Activated T-helper 1 cell treated with Interleukin-2 at 50 U/mL for 16 hours (primary cell): ENCODE results near the gene PET117.
"Not testable (repeated sequence)": the region's sequence is repeated elsewhere in the genome, so short reads cannot be mapped to it uniquely, and the experiment has no call there.

Experiments used
- DNase-seq: peaks from one replicate; pipeline ENCODE4 v3.0.0-alpha.2; 2020; ENCODE audit warnings: low read depth

PET117 gene

GRCh38 chr20:18137412-18138265 lies at the start of gene PET117, which contains the start of gene KAT14:
Gene PET117 (plus strand): TSS chr20:18137863. CDS start chr20:18137956, 93 bp downstream.
Gene KAT14 (plus strand): TSS chr20:18137863. CDS start chr20:18142661, 4,798 bp downstream.
- DNase-seq, result peak; percentile 85

GRCh38 chr20:18088298-18088697 lies 49.4 kb upstream of the PET117 start:
- DNase-seq, result not testable (repeated sequence)

- not testable (repeated sequence) for DNase-seq
Measured at GRCh38 chr20:18088841-18089240, 48.8 kb upstream of the PET117 start.

DNA sequence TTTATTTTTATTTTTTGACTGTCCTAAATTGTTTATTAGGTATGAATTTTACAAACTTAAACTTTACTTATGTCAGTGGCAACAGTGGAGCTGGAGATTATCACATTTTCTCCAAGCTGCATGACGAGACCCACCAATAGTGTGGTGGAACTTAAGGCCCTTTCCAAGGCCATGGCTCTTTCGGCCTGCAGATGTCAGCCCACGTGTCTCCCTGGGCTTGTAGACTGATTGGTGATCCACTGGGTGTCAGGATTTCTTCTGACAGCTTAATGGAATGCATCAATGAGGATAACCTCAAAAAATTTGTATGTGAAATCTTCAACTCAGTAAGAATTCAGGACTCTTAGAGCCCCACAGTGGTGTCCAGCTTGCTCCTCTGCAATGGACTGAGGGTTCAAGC lies 47.6 kb upstream of the PET117 start:
- no peak for DNase-seq

GRCh38 chr20:18090477-18090876 lies 47.2 kb upstream of the PET117 start:
- DNase-seq, result no peak

DNA sequence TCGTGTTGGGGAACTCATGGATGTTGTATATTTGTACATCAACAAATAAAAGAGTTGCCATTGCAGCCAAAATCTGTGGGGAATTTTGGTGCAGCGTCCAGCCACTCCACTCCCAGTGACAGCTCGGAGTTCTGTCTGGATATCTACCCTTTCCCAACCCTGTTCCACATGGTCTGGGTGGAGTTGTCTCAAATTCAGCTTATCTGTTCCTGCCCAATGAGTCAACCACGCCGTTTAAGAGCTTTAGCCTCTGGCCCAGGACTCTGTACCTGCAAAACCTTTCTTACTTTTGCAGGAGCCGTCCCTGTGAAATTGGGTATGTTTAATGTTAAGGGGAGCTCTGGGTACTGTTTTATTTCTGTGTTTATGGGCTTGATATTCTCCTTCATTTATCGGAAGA lies 46.0 kb upstream of the PET117 start:
- DNase-seq, result no peak

- no peak for DNase-seq
Measured at GRCh38 chr20:18092890-18093289, 44.8 kb upstream of the PET117 start.

DNA sequence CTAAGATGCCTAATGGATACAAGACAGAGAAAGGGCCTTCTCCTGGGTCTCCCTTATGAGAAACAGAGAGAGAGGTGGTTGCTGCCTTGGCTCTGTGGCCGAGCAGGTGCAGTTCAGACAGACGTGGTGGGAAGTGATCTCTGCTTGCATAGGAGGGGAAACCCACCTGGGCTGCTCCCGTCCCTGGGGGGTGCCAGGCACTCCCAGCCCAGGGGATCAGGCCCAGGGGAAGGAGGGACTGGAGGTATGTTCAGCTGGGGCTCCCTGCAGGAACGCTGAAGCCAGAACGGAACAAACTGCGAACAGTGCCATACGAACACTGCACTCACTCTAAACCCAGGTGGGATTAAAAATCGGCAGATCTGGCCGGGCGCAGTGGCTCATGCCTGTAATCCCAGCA lies 44.3 kb upstream of the PET117 start:
- no peak for DNase-seq

DNA sequence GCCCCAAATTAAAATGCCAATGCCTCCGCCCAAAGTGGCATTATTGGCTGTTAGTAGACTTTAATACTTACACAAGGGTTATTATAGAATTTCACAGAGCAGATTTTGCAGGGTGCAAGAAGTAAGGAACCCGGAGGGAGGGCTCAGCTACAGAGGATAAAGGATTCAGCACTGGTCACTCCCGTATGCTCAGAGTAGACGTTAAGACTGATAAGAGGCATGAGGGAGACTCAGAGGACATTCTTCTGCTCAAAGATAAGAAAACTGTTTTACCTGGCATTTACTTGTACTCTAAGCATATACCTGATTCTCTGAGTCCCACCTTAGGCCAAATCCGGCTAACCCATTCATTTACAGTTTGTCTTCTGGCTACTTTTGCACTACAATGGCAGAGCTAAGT lies 43.5 kb upstream of the PET117 start:
- DNase-seq, result no peak

DNA sequence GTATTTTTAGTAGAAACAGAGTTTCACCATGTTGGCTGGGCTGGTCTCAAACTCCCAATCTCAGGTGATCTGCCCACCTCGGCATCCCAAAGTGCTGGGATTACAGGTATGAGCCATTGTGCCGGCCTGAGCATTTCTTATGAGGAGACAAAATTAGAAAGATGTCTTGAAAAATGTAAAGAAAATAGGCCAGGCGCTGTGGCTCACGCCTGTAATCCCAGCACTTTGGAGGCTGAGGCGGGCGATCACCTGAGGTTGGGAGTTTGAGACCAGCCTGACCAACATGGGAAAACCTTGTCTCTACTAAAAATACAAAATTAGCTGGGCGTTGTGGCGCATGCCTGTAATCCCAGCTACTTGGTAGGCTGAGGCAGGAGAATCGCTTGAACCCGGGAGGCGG lies 37.1 kb upstream of the PET117 start:
- DNase-seq, result not testable (repeated sequence)

DNA sequence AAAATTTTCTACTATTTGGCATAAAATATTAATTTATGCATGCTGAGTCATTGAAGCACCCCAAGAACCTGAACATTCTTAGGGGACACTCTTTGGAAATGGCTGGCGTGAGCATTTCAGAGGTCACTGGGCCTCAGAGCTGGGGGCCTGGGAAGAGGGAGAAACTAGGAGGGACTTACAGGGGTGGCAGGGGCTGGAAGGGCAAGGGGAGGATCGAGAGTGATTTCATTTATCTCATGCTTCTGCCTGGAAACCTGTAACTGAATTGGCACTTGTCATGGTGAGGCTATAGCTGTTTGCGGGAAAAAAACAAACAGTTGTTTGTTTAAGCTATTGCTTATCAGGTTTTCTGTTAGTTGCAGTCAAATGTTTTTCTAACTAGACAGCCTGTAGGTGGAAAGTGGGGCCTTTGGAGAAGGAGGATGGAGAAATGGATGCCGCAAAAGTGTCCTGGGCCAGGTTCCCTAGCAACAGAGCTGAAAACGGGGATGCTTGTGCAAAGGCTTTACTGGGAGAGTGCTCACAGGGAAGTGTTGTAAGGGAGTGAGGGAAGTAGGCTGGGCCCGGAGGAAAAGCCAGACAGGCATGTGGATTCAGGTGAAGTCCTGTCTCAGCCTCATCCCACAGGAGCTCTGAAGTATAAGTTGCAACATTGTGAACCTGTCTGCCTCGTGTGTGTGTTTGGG lies 36.4 kb upstream of the PET117 start:
- DNase-seq, result no peak

DNA sequence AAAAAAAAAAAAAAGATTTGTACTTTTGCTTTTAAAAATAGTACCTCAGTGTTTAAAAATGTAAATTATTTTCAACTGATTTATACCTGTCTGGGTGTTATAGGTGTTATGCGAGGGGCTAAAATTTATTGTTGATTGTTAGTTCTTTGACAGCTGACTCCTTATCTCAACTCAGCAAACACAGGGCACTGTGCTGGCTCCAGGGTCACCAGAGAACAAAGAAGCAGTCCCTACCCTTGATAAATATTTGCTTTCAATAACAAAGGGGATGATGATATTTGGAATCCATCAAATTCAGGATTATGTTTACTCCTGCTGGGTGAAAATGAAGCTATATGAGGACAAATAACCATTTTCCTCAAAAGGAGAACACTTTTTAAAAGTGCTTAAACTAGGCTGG lies 34.2 kb upstream of the PET117 start:
- DNase-seq, result no peak

DNA sequence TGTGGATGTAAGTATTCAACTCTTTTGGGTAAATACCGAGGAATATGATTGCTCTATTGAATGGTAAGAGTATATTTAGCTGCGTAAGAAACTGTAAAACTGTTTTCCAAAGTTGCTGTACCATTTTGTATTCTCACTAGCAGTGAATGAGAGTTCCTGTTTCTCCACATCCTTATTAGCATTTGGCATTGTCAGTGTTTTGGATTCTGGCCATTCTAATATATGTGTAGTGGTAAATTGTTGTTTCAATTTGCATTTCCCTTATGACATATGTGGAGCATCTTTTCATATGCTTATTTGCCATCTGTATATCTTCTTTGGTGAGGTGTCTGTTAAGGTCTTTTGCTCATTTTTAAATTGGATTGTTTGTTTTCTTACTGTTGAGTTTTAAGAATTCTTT lies 29.3 kb upstream of the PET117 start:
- no peak for DNase-seq

GRCh38 chr20:18128574-18128973 lies 9.1 kb upstream of the PET117 start:
- DNase-seq, result not testable (repeated sequence)

GRCh38 chr20:18132663-18133062 lies 5.0 kb upstream of the PET117 start:
- DNase-seq, result no peak

- no peak for DNase-seq
Measured at GRCh38 chr20:18133962-18134361, 3.7 kb upstream of the PET117 start.

DNA sequence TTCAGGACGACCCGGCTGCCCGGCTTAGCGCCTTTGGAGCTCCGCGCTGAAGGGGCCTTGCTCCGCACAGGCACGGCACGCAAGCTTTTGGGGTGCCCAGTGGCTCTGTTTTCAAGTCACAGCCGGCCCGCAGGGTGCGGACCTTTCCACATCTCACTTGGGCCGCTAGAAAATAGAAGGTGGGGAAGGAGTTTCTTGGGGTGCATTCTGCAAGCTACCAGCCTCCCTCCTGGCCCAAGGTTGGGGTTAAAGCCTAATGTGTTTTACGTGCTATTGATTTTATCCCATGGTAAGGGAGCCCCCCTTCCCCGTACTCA lies 561 bp downstream of the PET117 start:
- DNase-seq, result no peak

- DNase-seq, result no peak
Measured at GRCh38 chr20:18138639-18139583, 1.2 kb downstream of the PET117 start.

DNA sequence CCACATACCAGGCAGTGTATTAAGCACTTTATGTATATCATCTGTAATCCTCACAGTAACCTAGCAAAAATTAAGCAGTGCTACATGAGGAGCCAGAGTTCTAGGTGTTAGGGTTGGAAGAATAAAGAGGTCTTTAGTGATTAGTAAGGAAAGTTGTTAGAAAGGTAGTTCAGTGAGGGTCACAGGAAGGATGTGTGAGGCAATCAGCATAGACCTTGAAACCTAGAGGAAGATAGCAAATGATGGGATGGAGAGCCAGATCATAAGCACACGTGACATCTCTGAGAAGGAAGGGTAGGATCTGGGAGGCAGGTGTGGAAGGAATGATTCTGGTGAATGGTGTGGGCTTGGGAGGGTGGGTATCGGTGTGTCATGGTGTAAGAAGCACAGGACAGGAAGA lies 2.2 kb downstream of the PET117 start:
- no peak for DNase-seq

DNA sequence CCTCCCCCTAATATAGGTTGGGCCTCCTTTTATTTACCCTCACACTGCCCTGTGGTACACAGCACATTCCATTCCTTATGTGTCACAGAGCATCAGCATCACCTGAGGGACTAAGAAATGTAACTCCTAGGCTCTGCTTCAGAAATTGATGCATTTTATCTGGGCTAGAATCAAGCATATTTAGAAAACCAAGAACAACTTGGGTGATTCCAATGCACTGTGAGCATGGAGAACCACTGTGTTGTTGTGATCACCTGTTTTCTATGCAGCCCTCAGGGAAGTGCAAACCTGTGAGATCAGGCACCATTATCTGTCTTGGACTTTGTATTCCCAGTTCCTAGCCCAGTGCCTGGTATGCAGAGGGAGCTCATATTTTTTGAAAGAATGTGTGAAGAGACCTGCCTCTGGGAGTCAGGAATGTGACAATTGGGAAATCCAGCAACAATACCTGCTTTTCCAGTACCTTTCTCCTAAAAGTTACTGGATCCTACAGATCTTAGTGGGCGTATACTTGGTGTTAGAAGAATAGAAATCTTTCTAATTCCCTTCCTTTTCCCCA lies 7.0 kb downstream of the PET117 start:
- DNase-seq, result no peak

GRCh38 chr20:18154342-18154741 lies 16.7 kb downstream of the PET117 start:
- no peak for DNase-seq

DNA sequence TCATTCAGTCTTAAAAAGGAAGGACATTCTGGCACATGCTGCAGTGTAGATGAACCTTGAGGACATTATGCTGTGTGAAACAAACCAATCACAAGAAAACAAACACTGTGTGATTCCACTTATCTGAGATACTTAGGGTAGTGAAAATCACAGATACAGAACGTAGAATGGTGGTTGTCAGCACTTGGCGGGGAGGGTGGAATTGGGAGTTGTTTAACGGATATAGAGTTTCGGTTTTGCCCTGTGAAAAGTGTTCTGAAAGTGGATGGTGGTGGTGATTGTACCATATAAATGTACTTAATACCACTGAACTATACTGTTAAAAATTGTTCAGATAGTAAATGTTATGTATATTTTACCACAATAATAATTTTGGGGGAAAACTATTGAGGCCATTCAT lies 18.4 kb downstream of the PET117 start:
- no peak for DNase-seq
